ENCODE data around the gene ARHGAP10.
A peak's percentile ranks its signal among the peaks of the same experiment; 100 is the strongest.

ARHGAP10 gene

DNA sequence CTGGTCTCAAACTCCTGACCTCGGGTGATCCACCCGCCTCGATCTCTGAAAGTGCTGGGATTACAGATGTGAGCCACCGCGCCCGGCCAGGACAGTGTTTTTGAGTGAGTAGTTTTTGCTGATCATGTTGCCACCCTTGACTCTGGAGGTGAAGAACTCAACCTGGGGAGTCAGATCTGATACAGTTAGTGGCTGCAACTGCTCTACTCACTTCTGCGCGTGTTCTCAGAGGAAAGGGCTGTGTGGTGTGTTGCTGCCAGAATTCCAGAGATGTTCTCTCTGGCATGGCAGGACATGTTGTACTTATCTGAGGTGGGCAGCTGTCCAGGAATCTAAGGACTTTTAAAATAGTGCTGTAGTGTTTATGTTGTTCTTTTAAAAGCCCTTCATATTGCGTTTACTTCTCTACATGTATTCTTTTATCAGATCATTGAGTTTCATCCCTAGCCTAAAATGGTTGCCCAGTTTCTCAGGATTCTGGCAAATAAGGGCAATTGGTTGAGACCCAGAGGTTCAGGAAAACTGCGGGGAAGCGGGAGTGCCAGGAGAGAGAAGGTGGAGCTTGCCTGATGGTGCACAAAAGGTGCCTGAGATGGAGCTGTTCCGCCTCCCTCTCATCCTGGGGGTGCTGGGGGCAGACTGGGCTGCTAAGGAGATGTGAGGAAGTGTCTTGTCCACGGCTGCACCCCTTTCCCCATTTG lies 97.7 kb downstream of the ARHGAP10 start:
- DNase-seq, result no peak

DNA sequence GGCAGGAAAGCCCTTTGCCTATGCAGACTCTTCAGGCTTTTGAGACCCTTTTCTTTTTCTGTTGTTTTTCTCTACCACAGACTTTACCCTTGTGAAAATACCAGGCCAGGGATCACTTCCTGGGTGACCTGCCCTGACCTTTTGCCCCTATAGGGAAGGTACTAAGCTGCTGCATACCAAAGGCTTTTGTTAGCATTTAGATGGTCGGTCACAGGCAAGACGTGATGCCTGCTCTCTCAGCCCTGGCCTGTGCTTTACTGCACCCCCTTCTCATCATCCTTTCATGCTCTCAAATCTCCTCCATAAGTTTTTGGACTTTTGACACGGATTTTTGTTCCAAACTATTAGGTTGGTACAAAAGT lies 98.2 kb downstream of the ARHGAP10 start:
- DNase-seq, result no peak

DNA sequence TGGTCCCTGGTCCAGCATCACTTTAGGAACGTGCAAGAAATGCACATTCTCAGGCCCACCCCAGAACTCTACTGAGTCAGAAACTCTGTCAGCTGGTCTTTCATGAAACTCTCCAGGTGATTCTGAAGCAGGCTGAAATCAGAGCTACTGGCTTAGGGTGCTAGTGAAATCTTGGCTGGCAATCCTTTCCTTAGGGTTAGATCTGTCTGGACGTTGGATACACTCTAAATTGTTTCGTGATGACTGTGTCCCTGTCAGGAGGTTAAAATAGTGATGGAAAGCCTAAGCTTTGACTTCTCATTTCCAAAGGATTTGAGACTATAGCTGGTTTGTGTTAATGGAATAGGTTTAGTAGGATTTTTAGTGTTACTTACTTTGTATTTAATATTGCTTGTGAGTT lies 99.1 kb downstream of the ARHGAP10 start:
- no peak for DNase-seq

- peak; percentile 19 for DNase-seq
Measured at GRCh38 chr4:147831551-147832171, 99.8 kb downstream of the ARHGAP10 start.

- no peak for DNase-seq
Measured at GRCh38 chr4:147833254-147833653, 101.4 kb downstream of the ARHGAP10 start.

DNA sequence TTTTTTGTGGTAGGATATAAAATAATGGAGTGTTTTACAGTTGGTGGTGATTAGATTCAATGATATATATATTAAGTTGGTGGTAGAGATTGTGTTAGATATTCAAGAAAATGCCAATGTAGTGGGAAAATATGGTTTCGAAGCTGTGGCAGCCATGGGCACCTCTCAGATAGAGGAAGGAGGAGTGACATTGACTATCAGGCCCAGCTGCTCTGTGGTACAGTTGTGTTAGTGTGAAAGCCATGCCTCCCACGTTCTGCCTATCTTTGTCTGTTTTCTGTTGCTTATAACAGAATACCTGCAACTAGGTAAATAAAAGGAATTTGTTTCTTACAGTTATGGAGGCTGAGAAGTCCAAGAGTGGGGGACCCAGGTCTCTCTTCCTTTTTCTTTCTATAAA lies 101.9 kb downstream of the ARHGAP10 start:
- no peak for DNase-seq

DNA sequence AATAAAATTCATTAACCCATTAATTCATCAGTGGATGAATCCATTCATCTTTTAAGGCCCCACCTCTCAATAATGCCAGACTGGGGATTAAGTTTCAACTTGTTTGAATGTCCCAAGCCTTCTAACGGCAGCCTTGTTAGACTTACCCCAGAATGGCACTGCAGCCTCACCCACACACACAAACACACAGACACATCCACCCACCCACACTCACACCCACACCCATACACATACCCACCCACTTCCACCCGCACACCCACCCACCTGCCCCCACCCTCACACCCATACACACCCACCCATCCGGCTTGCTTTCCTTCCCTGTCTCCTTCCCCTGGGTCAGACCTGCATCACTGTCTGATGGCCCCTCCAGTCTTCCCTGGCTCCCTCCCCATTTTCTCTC lies 102.6 kb downstream of the ARHGAP10 start:
- DNase-seq, result no peak

DNA sequence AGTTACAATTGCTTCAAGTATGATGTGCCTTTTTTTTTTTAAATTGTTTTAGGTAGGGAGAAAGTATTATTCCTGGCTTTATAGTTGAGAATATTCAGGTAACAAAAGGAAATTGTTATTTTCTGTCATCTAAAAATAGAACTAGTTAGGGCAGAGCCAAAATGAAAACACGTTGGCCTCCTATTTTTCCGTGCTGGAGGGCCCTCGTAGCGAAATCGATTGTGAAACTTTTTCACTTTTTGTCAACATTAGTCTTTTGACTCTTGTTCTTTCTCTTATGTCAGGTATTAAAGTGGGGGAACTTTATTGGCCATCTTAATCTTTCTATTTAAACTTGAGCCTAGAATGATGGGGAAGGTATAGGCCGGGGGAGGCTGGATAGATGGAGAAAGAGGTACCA lies 104.9 kb downstream of the ARHGAP10 start:
- peak; percentile 55 for DNase-seq

GRCh38 chr4:147837435-147837834 lies 105.5 kb downstream of the ARHGAP10 start:
- DNase-seq, result no peak

- no peak for DNase-seq
Measured at GRCh38 chr4:147837854-147838253, 106.0 kb downstream of the ARHGAP10 start.

DNA sequence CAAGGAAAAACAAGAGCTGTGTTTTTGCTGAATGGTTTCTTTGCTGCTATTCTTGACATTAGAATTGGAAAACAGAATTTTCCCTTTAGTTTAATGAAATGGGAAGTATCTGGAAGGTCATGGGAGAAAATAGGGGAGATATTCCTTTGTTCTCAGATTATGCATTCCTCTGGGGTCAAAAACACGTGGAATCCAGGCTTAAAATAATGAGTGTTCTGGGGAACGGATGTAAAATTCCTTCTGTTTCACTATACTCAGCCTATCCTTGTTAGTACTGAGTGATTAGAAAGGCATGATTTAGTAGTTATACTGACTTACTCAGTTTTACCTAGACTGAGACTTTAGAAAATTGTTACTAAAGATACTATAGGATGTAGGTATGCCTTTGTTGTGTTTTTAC lies 107.3 kb downstream of the ARHGAP10 start:
- no peak for DNase-seq

DNA sequence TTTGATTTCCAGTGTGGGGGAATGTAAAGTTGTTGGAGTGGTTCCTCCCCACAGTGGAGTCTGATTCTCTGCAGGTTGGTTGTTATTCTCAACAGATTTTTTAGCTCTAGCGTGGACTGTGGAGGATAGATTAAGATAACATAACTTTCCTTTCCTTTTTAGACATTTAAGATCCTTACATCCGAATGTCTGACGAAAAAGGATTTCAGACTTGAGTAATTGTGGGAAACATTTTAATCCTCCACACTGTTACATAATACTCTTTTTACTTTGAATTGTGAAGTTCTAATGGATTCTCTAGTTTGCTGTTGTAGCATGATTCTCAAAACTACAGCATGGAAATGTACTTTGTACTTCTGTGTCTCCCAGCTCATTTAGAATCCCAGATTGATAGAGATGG lies 107.8 kb downstream of the ARHGAP10 start:
- no peak for DNase-seq

DNA sequence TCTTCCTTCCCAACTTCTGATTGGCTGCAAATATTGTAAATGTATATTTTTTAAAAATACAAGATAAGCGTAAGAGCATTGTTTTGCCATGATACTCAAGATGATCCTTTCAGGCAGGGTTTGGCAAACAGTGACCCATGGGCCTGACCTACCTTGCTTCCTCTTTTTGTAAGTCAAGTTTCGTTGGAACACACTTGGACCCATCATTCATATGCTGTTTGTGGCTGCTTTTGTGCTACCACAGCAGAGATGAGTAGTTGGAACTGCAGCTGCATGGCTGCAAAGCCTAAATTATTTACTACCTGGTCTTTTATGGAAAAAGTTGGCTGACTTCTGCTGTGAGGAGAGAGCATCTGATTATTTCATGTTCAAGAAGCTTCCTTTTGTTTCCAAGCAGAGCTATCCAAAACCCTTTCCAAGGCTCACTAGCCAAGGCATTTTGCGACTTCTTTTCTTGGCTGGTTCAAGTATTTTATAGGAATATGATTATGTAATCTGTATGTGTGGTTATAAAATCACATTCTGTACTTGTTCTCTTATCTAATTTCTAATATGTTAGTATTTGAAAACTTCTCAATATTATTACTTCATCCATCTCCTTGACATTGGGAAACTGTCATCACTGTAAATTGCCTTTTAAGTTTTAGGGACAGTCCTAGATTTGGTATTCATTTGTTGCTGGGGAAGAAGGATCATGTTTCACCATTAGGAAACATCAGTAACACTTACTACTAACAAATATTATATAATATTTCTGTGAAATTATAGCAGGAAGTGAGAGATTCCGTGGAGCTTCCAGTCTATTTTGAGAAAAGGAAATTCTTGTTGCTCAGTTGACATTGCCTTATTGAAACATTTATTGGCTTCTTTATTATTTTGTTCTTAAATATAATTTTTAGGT lies 109.2 kb downstream of the ARHGAP10 start:
- DNase-seq, result no peak

- no peak for DNase-seq
Measured at GRCh38 chr4:147842573-147842972, 110.7 kb downstream of the ARHGAP10 start.

GRCh38 chr4:147843162-147843561 lies 111.3 kb downstream of the ARHGAP10 start:
- DNase-seq, result peak; percentile 12

DNA sequence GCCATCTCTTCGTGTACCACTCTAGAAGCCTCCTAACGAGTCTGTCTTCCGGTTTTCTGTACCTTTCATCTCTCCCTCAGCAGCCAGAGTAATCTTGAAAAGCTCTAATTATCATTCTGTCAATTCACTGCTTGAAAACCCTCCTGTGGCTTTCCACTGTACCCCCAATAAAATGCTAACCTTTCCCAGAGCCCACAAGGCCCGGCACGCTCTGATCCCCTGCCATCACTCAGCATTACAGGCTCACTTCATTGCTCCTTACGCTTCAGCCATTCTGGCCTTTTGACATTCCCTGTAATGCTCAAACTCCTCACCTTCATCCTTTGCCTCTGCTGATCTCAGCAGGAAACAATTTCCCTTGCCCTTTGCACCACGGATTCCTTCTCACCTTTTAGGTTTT lies 112.9 kb downstream of the ARHGAP10 start:
- DNase-seq, result no peak

DNA sequence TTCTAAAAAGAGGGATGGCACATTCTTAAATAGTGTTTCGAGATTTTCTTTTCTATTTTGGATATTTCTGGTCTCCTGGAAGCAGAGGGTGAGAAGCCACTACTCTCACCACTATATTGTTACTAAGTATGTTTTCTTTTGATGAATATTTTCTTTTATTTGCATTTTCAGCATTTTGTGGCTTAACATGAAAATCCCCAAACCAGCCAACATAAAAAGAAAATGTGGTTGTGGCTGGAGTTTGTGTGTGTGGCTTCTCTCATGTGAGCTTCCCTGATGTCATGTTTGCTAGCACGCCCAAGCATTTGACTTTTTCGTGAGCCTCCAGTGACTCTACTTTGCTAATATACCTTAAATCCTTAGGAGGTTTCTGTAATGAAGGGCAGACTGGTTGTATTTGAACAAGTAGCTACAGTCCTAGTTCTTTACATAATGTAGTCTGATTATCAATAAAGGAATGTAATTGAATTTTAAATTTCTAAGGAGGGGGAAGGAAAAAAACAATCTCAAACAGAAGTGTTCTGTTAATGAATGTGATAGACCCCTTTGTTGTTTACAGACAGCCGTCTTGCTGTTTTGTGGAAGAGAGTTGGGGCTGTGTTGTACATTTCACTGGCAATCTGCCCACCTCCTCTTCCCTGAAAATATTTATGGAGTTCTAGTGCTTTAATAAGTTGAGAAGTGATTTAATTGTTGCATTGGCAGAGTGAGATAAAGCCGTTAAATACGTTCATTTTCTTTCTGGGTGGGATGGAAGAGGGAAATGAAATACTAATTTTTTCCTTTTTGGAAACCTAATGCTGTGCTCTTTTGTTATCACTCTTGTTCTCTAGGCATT lies 114.6 kb downstream of the ARHGAP10 start:
- DNase-seq, result peak; percentile 52

GRCh38 chr4:147847751-147848590 lies 116.1 kb downstream of the ARHGAP10 start:
- no peak for DNase-seq

DNA sequence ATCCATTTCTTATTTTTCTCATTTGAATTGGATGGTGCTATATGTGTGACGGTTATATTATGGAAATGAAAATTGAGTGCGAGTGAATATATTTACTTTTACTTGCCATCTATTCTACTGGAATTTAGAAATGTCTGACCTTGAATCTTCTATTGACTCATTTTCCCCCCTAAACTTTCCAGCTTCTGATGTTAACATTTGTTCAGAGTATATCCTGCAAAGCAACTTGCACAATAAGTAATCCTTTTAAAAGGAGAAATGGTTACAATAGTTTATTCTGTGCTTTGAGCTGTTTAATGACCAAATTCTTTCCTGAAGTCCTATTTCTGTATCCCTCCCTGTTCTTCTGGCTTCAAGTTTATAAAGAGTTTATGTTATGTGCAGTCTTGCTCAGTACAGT lies 116.7 kb downstream of the ARHGAP10 start:
- no peak for DNase-seq

GRCh38 chr4:147851135-147851534 lies 119.2 kb downstream of the ARHGAP10 start:
- DNase-seq, result no peak

DNA sequence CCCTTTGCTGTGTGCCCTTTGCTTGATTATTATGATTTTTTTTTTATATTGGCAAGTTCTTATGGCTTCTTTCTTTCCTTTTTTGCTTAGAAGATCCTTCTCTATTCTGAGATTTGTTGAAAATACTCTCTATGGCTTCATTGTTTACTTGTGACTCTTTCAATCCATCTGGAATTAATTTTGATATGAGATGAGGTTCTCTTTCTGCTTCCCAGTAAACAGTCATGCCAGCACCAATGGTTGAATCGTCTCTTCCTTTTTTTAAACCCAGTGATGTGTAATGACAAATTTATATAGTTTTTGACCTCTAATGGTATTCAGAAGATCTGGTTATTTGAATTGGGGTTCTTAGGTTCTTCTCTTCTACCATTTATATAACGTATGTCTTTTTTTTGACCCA lies 121.8 kb downstream of the ARHGAP10 start:
- DNase-seq, result no peak

- DNase-seq, result no peak
Measured at GRCh38 chr4:147854154-147854553, 122.3 kb downstream of the ARHGAP10 start.

All from activated CD4-positive, alpha-beta T cell treated with anti-CD3 and anti-CD28 coated beads, Interleukin-2, Interleukin-6, amounts not matched to agents 100 ng/mL and 50 ng/mL, durations not matched to agents 16 hours and 8 hours (primary cell).